ENCODE measurements around the gene ZNF333. TPM values are rescaled to one million over a fixed set of nuclear protein-coding genes. Genes with fewer than 3 reads are reported as not detected.

ZNF333 gene
- total RNA-seq, 1 donor, result 27.5 TPM

Other genes with a start within 250 kb of the ZNF333 start
- gene PTGER1, start 214.7 kb upstream of the ZNF333 start, total RNA-seq, result 0.27 TPM
- 35.0 TPM for gene GIPC1, start 193.9 kb upstream of the ZNF333 start, total RNA-seq
- 64.1 TPM for gene DNAJB1, start 171.7 kb upstream of the ZNF333 start, total RNA-seq
- gene TECR, start 160.5 kb upstream of the ZNF333 start, total RNA-seq, result 99.9 TPM
- gene NDUFB7, start 118.0 kb upstream of the ZNF333 start, total RNA-seq, result 373 TPM
- 0.81 TPM for gene CLEC17A, start 107.0 kb upstream of the ZNF333 start, total RNA-seq
- under 0.01 TPM for gene ADGRE3, start 15.2 kb upstream of the ZNF333 start, total RNA-seq
- 46.0 TPM for gene ADGRE2, start 88.5 kb downstream of the ZNF333 start, total RNA-seq
- under 0.01 TPM for gene OR7A5, start 145.1 kb downstream of the ZNF333 start, total RNA-seq
- under 0.01 TPM for gene OR7C1, start 145.1 kb downstream of the ZNF333 start, total RNA-seq
- under 0.01 TPM for gene OR7A10, start 158.9 kb downstream of the ZNF333 start, total RNA-seq
- gene OR7A17, start 196.1 kb downstream of the ZNF333 start, total RNA-seq, result under 0.01 TPM

Measured in hematopoietic multipotent progenitor cell (in vitro differentiated cells).